B cell (primary cell): ENCODE results near the gene CAVIN1.

ENCODE experiments used
- EZH2 ChIP-seq: IDR thresholded peaks from 2 replicates; pipeline ENCODE4 v1.6.1; 2012; ENCODE audit warnings: borderline replicate concordance, low read depth, mild to moderate bottlenecking, moderate library complexity, low read length; ENCODE audit not compliant: insufficient read depth, poor library complexity, severe bottlenecking
- TF ChIP-seq, protein P1 (sequence below): fragments of 200-600 bp; IDR thresholded peaks from one replicate; pipeline ENCODE4 v1.8.0; 2022; ENCODE audit warnings: antibody characterized with exemption, mild to moderate bottlenecking

GRCh38 chr17:42386777-42387657, 36.0 kb downstream of the CAVIN1 start:
- TF ChIP-seq, protein P1, sequence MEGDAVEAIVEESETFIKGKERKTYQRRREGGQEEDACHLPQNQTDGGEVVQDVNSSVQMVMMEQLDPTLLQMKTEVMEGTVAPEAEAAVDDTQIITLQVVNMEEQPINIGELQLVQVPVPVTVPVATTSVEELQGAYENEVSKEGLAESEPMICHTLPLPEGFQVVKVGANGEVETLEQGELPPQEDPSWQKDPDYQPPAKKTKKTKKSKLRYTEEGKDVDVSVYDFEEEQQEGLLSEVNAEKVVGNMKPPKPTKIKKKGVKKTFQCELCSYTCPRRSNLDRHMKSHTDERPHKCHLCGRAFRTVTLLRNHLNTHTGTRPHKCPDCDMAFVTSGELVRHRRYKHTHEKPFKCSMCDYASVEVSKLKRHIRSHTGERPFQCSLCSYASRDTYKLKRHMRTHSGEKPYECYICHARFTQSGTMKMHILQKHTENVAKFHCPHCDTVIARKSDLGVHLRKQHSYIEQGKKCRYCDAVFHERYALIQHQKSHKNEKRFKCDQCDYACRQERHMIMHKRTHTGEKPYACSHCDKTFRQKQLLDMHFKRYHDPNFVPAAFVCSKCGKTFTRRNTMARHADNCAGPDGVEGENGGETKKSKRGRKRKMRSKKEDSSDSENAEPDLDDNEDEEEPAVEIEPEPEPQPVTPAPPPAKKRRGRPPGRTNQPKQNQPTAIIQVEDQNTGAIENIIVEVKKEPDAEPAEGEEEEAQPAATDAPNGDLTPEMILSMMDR: no peak
- TF ChIP-seq EZH2: no peak
